Effector memory CD4-positive, alpha-beta T cell (primary cell): Measurements from ENCODE around the gene TMBIM1.
A peak's percentile ranks its signal among the peaks of the same experiment; 100 is the strongest.

ENCODE experiments used
- DNase-seq, 3 donors: peaks; one replicate each; pipeline ENCODE4 v3.0.0-alpha.2; 2020
- H3K27ac ChIP-seq: 2 replicates; pipeline ENCODE4 v1.7.0; 2013; ENCODE audit warnings: mild to moderate bottlenecking, low read length, moderate library complexity; ENCODE audit not compliant: insufficient read depth, poor library complexity, severe bottlenecking
- H3K27me3 ChIP-seq: replicated peaks from 2 replicates; pipeline ENCODE4 v1.7.0; 2013; ENCODE audit warnings: mild to moderate bottlenecking, low read length; ENCODE audit not compliant: insufficient read depth, control insufficient read depth, poor library complexity, severe bottlenecking
- H3K36me3 ChIP-seq: 2 replicates; pipeline ENCODE4 v1.7.0; 2013; ENCODE audit warnings: mild to moderate bottlenecking, low read length, moderate library complexity; ENCODE audit not compliant: control insufficient read depth, insufficient read depth
- H3K4me1 ChIP-seq: 2 replicates; pipeline ENCODE4 v1.7.0; 2013; ENCODE audit warnings: low read length, mild to moderate bottlenecking; ENCODE audit not compliant: control insufficient read depth, insufficient read depth, poor library complexity, severe bottlenecking
- H3K4me3 ChIP-seq: 2 replicates; pipeline ENCODE4 v1.7.0; 2013; ENCODE audit warnings: low read length, low read depth, mild to moderate bottlenecking; ENCODE audit not compliant: insufficient read depth, poor library complexity, severe bottlenecking
- H3K9me3 ChIP-seq: 2 replicates; pipeline ENCODE4 v1.7.0; 2013; ENCODE audit warnings: mild to moderate bottlenecking, low read length, moderate library complexity; ENCODE audit not compliant: control insufficient read depth

Gene TMBIM1

GRCh38 chr2:218293715-218294429 lies 1.6 kb upstream of the TMBIM1 start:
- no peak for DNase-seq
- Histone ChIP-seq H3K27ac (no peak overlapping the region), H3K4me1 (peaks cover 27% of the 10 kb centered on the region), H3K27me3 (no peaks in the 10 kb centered on the region), H3K9me3 (no peaks in the 10 kb centered on the region), H3K36me3 (no peaks in the 10 kb centered on the region), H3K4me3 (no peak overlapping the region)

- no peak for DNase-seq
- Histone ChIP-seq H3K9me3 (no peaks in the 10 kb centered on the region), H3K27me3 (no peaks in the 10 kb centered on the region), H3K36me3 (no peaks in the 10 kb centered on the region), H3K27ac (peak overlapping the region; percentile 99), H3K4me1 (peaks cover 46% of the 10 kb centered on the region), H3K4me3 (peak overlapping the region; percentile 83)
These were observed 820 bp downstream of the TMBIM1 start for GRCh38 chr2:218291318-218292047.

GRCh38 chr2:218290316-218291261 lies 1.7 kb downstream of the TMBIM1 start:
- H3K4me3 ChIP-seq = peak overlapping the region; percentile 83
- DNase-seq = peak; percentile 52 to 62 (median 60)
- no peaks in the 10 kb centered on the region for H3K36me3 ChIP-seq
- H3K27me3 ChIP-seq = no peaks in the 10 kb centered on the region
- peaks cover 55% of the 10 kb centered on the region for H3K4me1 ChIP-seq
- peak overlapping the region; percentile 99 for H3K27ac ChIP-seq
- no peaks in the 10 kb centered on the region for H3K9me3 ChIP-seq

GRCh38 chr2:218289639-218290315 lies 2.5 kb downstream of the TMBIM1 start:
- Histone ChIP-seq H3K4me3 (peak overlapping the region; percentile 83), H3K9me3 (no peaks in the 10 kb centered on the region), H3K4me1 (peaks cover 63% of the 10 kb centered on the region), H3K27me3 (no peaks in the 10 kb centered on the region), H3K27ac (peak overlapping the region; percentile 99), H3K36me3 (no peaks in the 10 kb centered on the region)
- no peak for DNase-seq

GRCh38 chr2:218286570-218287459 lies 5.5 kb downstream of the TMBIM1 start:
- Histone ChIP-seq H3K9me3 (no peaks in the 10 kb centered on the region), H3K27ac (peak overlapping the region; percentile 99), H3K27me3 (no peaks in the 10 kb centered on the region), H3K4me1 (peaks cover 83% of the 10 kb centered on the region), H3K36me3 (peaks cover 11% of the 10 kb centered on the region), H3K4me3 (peak overlapping the region; percentile 45)
- peak; percentile 81 to 85 (median 83) for DNase-seq

GRCh38 chr2:218285604-218286003 lies 6.7 kb downstream of the TMBIM1 start:
- no peak for DNase-seq
- Histone ChIP-seq H3K36me3 (peaks cover 22% of the 10 kb centered on the region), H3K4me3 (peak overlapping the region; percentile 45), H3K9me3 (no peaks in the 10 kb centered on the region), H3K4me1 (peaks cover 74% of the 10 kb centered on the region), H3K27me3 (no peaks in the 10 kb centered on the region), H3K27ac (peak overlapping the region; percentile 99)

GRCh38 chr2:218284106-218284811 lies 8.0 kb downstream of the TMBIM1 start:
- no peaks in the 10 kb centered on the region for H3K9me3 ChIP-seq
- peaks cover 60% of the 10 kb centered on the region for H3K4me1 ChIP-seq
- no peaks in the 10 kb centered on the region for H3K27me3 ChIP-seq
- peak; percentile 51 to 57 (median 56) for DNase-seq
- H3K36me3 ChIP-seq = peaks cover 35% of the 10 kb centered on the region
- peak overlapping the region; percentile 99 for H3K27ac ChIP-seq
- peak overlapping the region; percentile 13 for H3K4me3 ChIP-seq

- DNase-seq = no peak
- H3K36me3 ChIP-seq = peaks cover 54% of the 10 kb centered on the region
- H3K4me3 ChIP-seq = no peak overlapping the region
- no peaks in the 10 kb centered on the region for H3K9me3 ChIP-seq
- H3K27ac ChIP-seq = peak overlapping the region; percentile 99
- peaks cover 44% of the 10 kb centered on the region for H3K4me1 ChIP-seq
- H3K27me3 ChIP-seq = no peaks in the 10 kb centered on the region
These were observed 9.9 kb downstream of the TMBIM1 start for GRCh38 chr2:218282173-218282991.
